Embryonic facial prominence (tissue), 1 donor: ENCODE data around the gene CORT.
"Not testable (repeated sequence)": the region's sequence is repeated elsewhere in the genome, so short reads cannot be mapped to it uniquely, and the experiment has no call there.

Source experiments
- DNase-seq: peaks from one replicate; pipeline ENCODE4 v3.0.0-alpha.2; 2016; ENCODE audit errors: extremely low spot score

The CORT gene

GRCh38 chr1:10438677-10439163 lies 11.1 kb upstream of the CORT start:
- DNase-seq, result no peak

GRCh38 chr1:10440305-10440704 lies 9.5 kb upstream of the CORT start:
- no peak for DNase-seq

- DNase-seq, result no peak
Measured at GRCh38 chr1:10440794-10441193, 9.0 kb upstream of the CORT start.

GRCh38 chr1:10444248-10444647 lies 5.6 kb upstream of the CORT start:
- DNase-seq, result no peak

- DNase-seq, result no peak
Measured at GRCh38 chr1:10444795-10445397, 4.9 kb upstream of the CORT start.

GRCh38 chr1:10446790-10447422 lies 2.9 kb upstream of the CORT start:
- DNase-seq, result no peak

- DNase-seq, result no peak
Measured at GRCh38 chr1:10450156-10450814, 454 bp downstream of the CORT start.

- DNase-seq, result no peak
Measured at GRCh38 chr1:10450836-10451235, 1.0 kb downstream of the CORT start.

GRCh38 chr1:10451287-10451686 lies 1.5 kb downstream of the CORT start:
- DNase-seq, result no peak

GRCh38 chr1:10456048-10456447 lies 6.2 kb downstream of the CORT start:
- DNase-seq, result no peak

- no peak for DNase-seq
Measured at GRCh38 chr1:10456661-10457060, 6.8 kb downstream of the CORT start.

GRCh38 chr1:10457462-10457861 lies 7.6 kb downstream of the CORT start:
- DNase-seq, result not testable (repeated sequence)

GRCh38 chr1:10457875-10458274 lies 8.0 kb downstream of the CORT start:
- no peak for DNase-seq

- DNase-seq, result no peak
Measured at GRCh38 chr1:10459184-10459583, 9.4 kb downstream of the CORT start.

- no peak for DNase-seq
Measured at GRCh38 chr1:10467078-10467477, 17.2 kb downstream of the CORT start.

- no peak for DNase-seq
Measured at GRCh38 chr1:10470043-10470442, 20.2 kb downstream of the CORT start.

- no peak for DNase-seq
Measured at GRCh38 chr1:10471411-10472219, 21.8 kb downstream of the CORT start.

- DNase-seq, result peak; percentile 96
Measured at GRCh38 chr1:10472220-10473144, 22.7 kb downstream of the CORT start, which contains the start of gene DFFA. TSS of gene DFFA (minus strand) at chr1:10472529. CDS start at chr1:10472458, 71 bp downstream.

GRCh38 chr1:10473145-10473765 lies 23.4 kb downstream of the CORT start:
- DNase-seq, result no peak

- not testable (repeated sequence) for DNase-seq
Measured at GRCh38 chr1:10474309-10474612, 24.4 kb downstream of the CORT start.
